ENCODE data around the gene LMBR1.
A peak's percentile ranks its signal among the peaks of the same experiment; 100 is the strongest.
"Not testable (repeated sequence)": the region's sequence is repeated elsewhere in the genome, so short reads cannot be mapped to it uniquely, and the experiment has no call there.

Gene LMBR1

GRCh38 chr7:156892821-156893706 is at the start of gene LMBR1:
LMBR1 (minus strand) TSS chr7:156893183; CDS start chr7:156892993, 190 bp downstream.
- Histone ChIP-seq H3K27me3 (ENCODE audit: control insufficient read depth, insufficient read depth, low read length) (no peaks in the 10 kb centered on the region), H3K27ac (ENCODE audit: low read length) (peak within 1 kb of the TSS; percentile 77), H3K4me3 (ENCODE audit: low read length) (peak within 1 kb of the TSS; percentile 96), H3K36me3 (ENCODE audit: control insufficient read depth, low read depth, low read length) (no peaks in the 10 kb centered on the region), H3K9me3 (ENCODE audit: control insufficient read depth, low read depth, low read length) (no peaks in the 10 kb centered on the region), H3K4me1 (ENCODE audit: control insufficient read depth, low read depth, low read length) (no peaks in the 10 kb centered on the region), H3K9ac (ENCODE audit: low read length) (peak within 1 kb of the TSS; percentile 80)

- Histone ChIP-seq H3K4me1 (ENCODE audit: control insufficient read depth, low read depth, low read length) (peaks cover 3% of the 10 kb centered on the region), H3K9ac (ENCODE audit: low read length) (no peak overlapping the region), H3K9me3 (ENCODE audit: control insufficient read depth, low read depth, low read length) (no peaks in the 10 kb centered on the region), H3K27ac (ENCODE audit: low read length) (no peak overlapping the region), H3K4me3 (ENCODE audit: low read length) (no peak overlapping the region), H3K27me3 (ENCODE audit: control insufficient read depth, insufficient read depth, low read length) (no peaks in the 10 kb centered on the region), H3K36me3 (ENCODE audit: control insufficient read depth, low read depth, low read length) (no peaks in the 10 kb centered on the region)
Measured at GRCh38 chr7:156942708-156943090, 49.7 kb upstream of the LMBR1 start.

- Histone ChIP-seq H3K9me3 (ENCODE audit: control insufficient read depth, low read depth, low read length) (no peaks in the 10 kb centered on the region), H3K9ac (ENCODE audit: low read length) (no peak overlapping the region), H3K4me3 (ENCODE audit: low read length) (no peak overlapping the region), H3K4me1 (ENCODE audit: control insufficient read depth, low read depth, low read length) (peaks cover 3% of the 10 kb centered on the region), H3K27ac (ENCODE audit: low read length) (no peak overlapping the region), H3K36me3 (ENCODE audit: control insufficient read depth, low read depth, low read length) (no peaks in the 10 kb centered on the region), H3K27me3 (ENCODE audit: control insufficient read depth, insufficient read depth, low read length) (no peaks in the 10 kb centered on the region)
Measured at GRCh38 chr7:156941393-156942182, 48.6 kb upstream of the LMBR1 start.

- Histone ChIP-seq H3K27me3 (ENCODE audit: control insufficient read depth, insufficient read depth, low read length) (no peaks in the 10 kb centered on the region), H3K9me3 (ENCODE audit: control insufficient read depth, low read depth, low read length) (no peaks in the 10 kb centered on the region), H3K4me1 (ENCODE audit: control insufficient read depth, low read depth, low read length) (peaks cover 3% of the 10 kb centered on the region), H3K9ac (ENCODE audit: low read length) (no peak overlapping the region), H3K27ac (ENCODE audit: low read length) (no peak overlapping the region), H3K36me3 (ENCODE audit: control insufficient read depth, low read depth, low read length) (no peaks in the 10 kb centered on the region), H3K4me3 (ENCODE audit: low read length) (no peak overlapping the region)
Measured at GRCh38 chr7:156940421-156941122, 47.6 kb upstream of the LMBR1 start.

- H3K9ac ChIP-seq (ENCODE audit: low read length); H3K27ac ChIP-seq (ENCODE audit: low read length); H3K4me1 ChIP-seq (ENCODE audit: control insufficient read depth, low read depth, low read length); H3K4me3 ChIP-seq (ENCODE audit: low read length); H3K9me3 ChIP-seq (ENCODE audit: control insufficient read depth, low read depth, low read length); H3K36me3 ChIP-seq (ENCODE audit: control insufficient read depth, low read depth, low read length); H3K27me3 ChIP-seq (ENCODE audit: control insufficient read depth, insufficient read depth, low read length): not testable (repeated sequence)
Measured at GRCh38 chr7:156936766-156937165, 43.8 kb upstream of the LMBR1 start.

GRCh38 chr7:156935250-156935649 is 42.3 kb upstream of the LMBR1 start:
- Histone ChIP-seq H3K27ac (ENCODE audit: low read length) (no peak overlapping the region), H3K9me3 (ENCODE audit: control insufficient read depth, low read depth, low read length) (no peaks in the 10 kb centered on the region), H3K4me1 (ENCODE audit: control insufficient read depth, low read depth, low read length) (no peaks in the 10 kb centered on the region)

GRCh38 chr7:156932006-156932405 is 39.0 kb upstream of the LMBR1 start:
- Histone ChIP-seq H3K9ac (ENCODE audit: low read length) (no peak overlapping the region), H3K4me3 (ENCODE audit: low read length) (no peak overlapping the region), H3K36me3 (ENCODE audit: control insufficient read depth, low read depth, low read length) (no peaks in the 10 kb centered on the region), H3K9me3 (ENCODE audit: control insufficient read depth, low read depth, low read length) (no peaks in the 10 kb centered on the region), H3K27me3 (ENCODE audit: control insufficient read depth, insufficient read depth, low read length) (no peaks in the 10 kb centered on the region), H3K4me1 (ENCODE audit: control insufficient read depth, low read depth, low read length) (no peaks in the 10 kb centered on the region), H3K27ac (ENCODE audit: low read length) (no peak overlapping the region)

More at GRCh38 chr7:156935250-156935649, 42.3 kb upstream of the LMBR1 start:
- no peaks in the 10 kb centered on the region for H3K36me3 ChIP-seq (ENCODE audit: control insufficient read depth, low read depth, low read length)
- no peaks in the 10 kb centered on the region for H3K27me3 ChIP-seq (ENCODE audit: control insufficient read depth, insufficient read depth, low read length)
- no peak overlapping the region for H3K4me3 ChIP-seq (ENCODE audit: low read length)
- no peak overlapping the region for H3K9ac ChIP-seq (ENCODE audit: low read length)

- no peaks in the 10 kb centered on the region for H3K27me3 ChIP-seq (ENCODE audit: control insufficient read depth, insufficient read depth, low read length)
- no peaks in the 10 kb centered on the region for H3K9me3 ChIP-seq (ENCODE audit: control insufficient read depth, low read depth, low read length)
- H3K4me1 ChIP-seq (ENCODE audit: control insufficient read depth, low read depth, low read length) = no peaks in the 10 kb centered on the region
- H3K9ac ChIP-seq (ENCODE audit: low read length) = no peak overlapping the region
- H3K27ac ChIP-seq (ENCODE audit: low read length) = no peak overlapping the region
- H3K4me3 ChIP-seq (ENCODE audit: low read length) = no peak overlapping the region
- H3K36me3 ChIP-seq (ENCODE audit: control insufficient read depth, low read depth, low read length) = no peaks in the 10 kb centered on the region
Measured at GRCh38 chr7:156929789-156930539, 37.0 kb upstream of the LMBR1 start.

GRCh38 chr7:156928406-156928747 is 35.4 kb upstream of the LMBR1 start:
- Histone ChIP-seq H3K9ac (ENCODE audit: low read length) (no peak overlapping the region), H3K4me1 (ENCODE audit: control insufficient read depth, low read depth, low read length) (no peaks in the 10 kb centered on the region), H3K4me3 (ENCODE audit: low read length) (no peak overlapping the region), H3K9me3 (ENCODE audit: control insufficient read depth, low read depth, low read length) (no peaks in the 10 kb centered on the region), H3K27me3 (ENCODE audit: control insufficient read depth, insufficient read depth, low read length) (no peaks in the 10 kb centered on the region), H3K27ac (ENCODE audit: low read length) (no peak overlapping the region), H3K36me3 (ENCODE audit: control insufficient read depth, low read depth, low read length) (no peaks in the 10 kb centered on the region)

- H3K27ac ChIP-seq (ENCODE audit: low read length) = no peak overlapping the region
- no peaks in the 10 kb centered on the region for H3K27me3 ChIP-seq (ENCODE audit: control insufficient read depth, insufficient read depth, low read length)
- H3K4me3 ChIP-seq (ENCODE audit: low read length) = no peak overlapping the region
- no peaks in the 10 kb centered on the region for H3K9me3 ChIP-seq (ENCODE audit: control insufficient read depth, low read depth, low read length)
- H3K36me3 ChIP-seq (ENCODE audit: control insufficient read depth, low read depth, low read length) = no peaks in the 10 kb centered on the region
- no peak overlapping the region for H3K9ac ChIP-seq (ENCODE audit: low read length)
- no peaks in the 10 kb centered on the region for H3K4me1 ChIP-seq (ENCODE audit: control insufficient read depth, low read depth, low read length)
Measured at GRCh38 chr7:156927571-156928405, 34.8 kb upstream of the LMBR1 start.
